HepG2 (cell line): ENCODE data around the gene NCOA5. TPM values are rescaled to one million over a fixed set of nuclear protein-coding genes. Genes with fewer than 3 reads are reported as not detected.

Experiments
- AGO1 ChIP-seq: fragments of 200-400 bp; formaldehyde crosslinking; IDR thresholded peaks from 2 replicates; pipeline ENCODE4 v1.6.1; 2017; ENCODE audit warnings: mild to moderate bottlenecking, low read depth, low read length, moderate library complexity; ENCODE audit not compliant: poor library complexity, severe bottlenecking
- BCLAF1 ChIP-seq: fragments of 450-650 bp; IDR thresholded peaks from 2 replicates; pipeline ENCODE4 v1.6.1; 2017; ENCODE audit warnings: mild to moderate bottlenecking
- CREBL2 ChIP-seq: sonication (generic); formaldehyde crosslinking; IDR thresholded peaks from 2 replicates; pipeline ENCODE4 v1.8.1; 2023; ENCODE audit warnings: missing genetic modification reagents, mild to moderate bottlenecking, borderline replicate concordance
- GABPB1 ChIP-seq: IDR thresholded peaks from 2 replicates; pipeline ENCODE4 v1.6.1; 2016; ENCODE audit warnings: mild to moderate bottlenecking, missing genetic modification reagents, moderate library complexity, missing compliant biosample characterization
- MIER3 ChIP-seq: IDR thresholded peaks from 2 replicates; pipeline ENCODE4 v1.6.1; 2016; ENCODE audit warnings: missing compliant biosample characterization, borderline replicate concordance
- NFKB2 ChIP-seq: sonication (generic); formaldehyde crosslinking; IDR thresholded peaks from 2 replicates; pipeline ENCODE4 v1.4.0; 2020; ENCODE audit warnings: missing genetic modification reagents, borderline replicate concordance
- PATZ1 ChIP-seq: sonication (generic); formaldehyde crosslinking; IDR thresholded peaks from 2 replicates; pipeline ENCODE4 v1.4.0; 2020; ENCODE audit warnings: missing genetic modification reagents
- POGZ ChIP-seq: sonication (generic); formaldehyde crosslinking; IDR thresholded peaks from 2 replicates; pipeline ENCODE4 v1.4.0; 2020; ENCODE audit warnings: mild to moderate bottlenecking, missing genetic modification reagents
- PTBP1 ChIP-seq: fragments of 200-400 bp; formaldehyde crosslinking; IDR thresholded peaks from 2 replicates; pipeline ENCODE4 v1.6.1; 2018; ENCODE audit warnings: low read length, low read depth; ENCODE audit not compliant: poor library complexity, severe bottlenecking
- SOX6 ChIP-seq, 2 experiments: fragments of 450-650 bp in 1 of 2; sonication (generic) in 1 of 2; formaldehyde crosslinking in 1 of 2; IDR thresholded peaks; 2 replicates each; pipeline versions ENCODE4 v1.4.0 to v1.6.1; 2017 to 2020; ENCODE audit warnings: antibody characterized with exemption in 1 of 2, mild to moderate bottlenecking in 1 of 2, missing genetic modification reagents in 1 of 2
- TFDP2 ChIP-seq: sonication (generic); formaldehyde crosslinking; IDR thresholded peaks from 2 replicates; pipeline ENCODE4 v1.4.0; 2020; ENCODE audit warnings: missing genetic modification reagents
- ZBTB39 ChIP-seq: sonication (generic); formaldehyde crosslinking; IDR thresholded peaks from 2 replicates; pipeline ENCODE4 v1.5.0; 2020; ENCODE audit warnings: missing genetic modification reagents
- ZBTB7B ChIP-seq: sonication (generic); formaldehyde crosslinking; IDR thresholded peaks from 2 replicates; pipeline ENCODE4 v1.4.0; 2020; ENCODE audit warnings: missing genetic modification reagents
- ZFP36 ChIP-seq: fragments of 150-350 bp; IDR thresholded peaks from 2 replicates; pipeline ENCODE4 v1.6.1; 2018; ENCODE audit warnings: borderline replicate concordance, low read length, low read depth; ENCODE audit not compliant: partially characterized antibody
- ZNF225 ChIP-seq: sonication (generic); formaldehyde crosslinking; IDR thresholded peaks from 2 replicates; pipeline ENCODE4 v1.4.0; 2020; ENCODE audit warnings: mild to moderate bottlenecking, missing genetic modification reagents
- ZNF260 ChIP-seq: sonication (generic); formaldehyde crosslinking; IDR thresholded peaks from 2 replicates; pipeline ENCODE4 v1.4.0; 2020; ENCODE audit warnings: missing genetic modification reagents, low read depth, mild to moderate bottlenecking, borderline replicate concordance
- ZNF704 ChIP-seq: sonication (generic); formaldehyde crosslinking; IDR thresholded peaks from 2 replicates; pipeline ENCODE4 v1.8.1; 2023; ENCODE audit warnings: mild to moderate bottlenecking, inconsistent platforms, moderate library complexity, missing genetic modification reagents, borderline replicate concordance
- polyA plus RNA-seq, 8 experiments: library from polyadenylated mRNA; depleted of rRNA in 3 of 8; stranded (reverse) in 7 of 8; unstranded in 1 of 8; fragments of >200 nt; fragmentation: Illumina TruSeq in 4 of 8; extraction: Trizol in 4 of 8; gene quantifications; 2 replicates each; pipeline versions ENCODE4 v1.2.1 to v1.2.3, GENCODE V29; 2011 to 2016; ENCODE audit warnings: low read depth in 4 of 8, missing spikeins in 1 of 8, mixed read lengths in 1 of 8; ENCODE audit not compliant: insufficient read depth in 1 of 8
- total RNA-seq, 5 experiments: library from RNA; depleted of rRNA; stranded (reverse); fragments of >200 nt; fragmentation: Illumina TruSeq; extraction: Trizol; gene quantifications; 2 replicates each; pipeline ENCODE4 v1.2.3, GENCODE V29; 2016; ENCODE audit warnings: low read depth in 1 of 5

The NCOA5 gene
- total and polyA plus RNA-seq, 2 of the 13 experiments (the other 11 are each of a cell fraction or from before 2014, with no cell fraction given), result 16.5 to 28.4 TPM

GRCh38 chr20:46022411-46023147, 67.2 kb downstream of the NCOA5 start (continued):
- TF ChIP-seq ZNF704 (CRISPR knock-in tag), result no peak
- no peak for TF ChIP-seq PATZ1 (CRISPR knock-in tag)
- peak; percentile 33; the same call in 1 of the 2 replicates for TF ChIP-seq ZBTB7B
- peak; percentile 95 for TF ChIP-seq PTBP1
- no peak for TF ChIP-seq ZNF260 (CRISPR knock-in tag)
- no peak for TF ChIP-seq POGZ (CRISPR knock-in tag)
- no peak for TF ChIP-seq ZNF225 (CRISPR knock-in tag)
- no peak for TF ChIP-seq SOX6 (IDR thresholded peaks at IDR 0.05)
- 0 out of 2 replicates have a peak, but pooled peaks have one; percentile 15 for TF ChIP-seq SOX6 (CRISPR knock-in tag; IDR thresholded peaks at IDR 0.05)
- TF ChIP-seq GABPB1, result peak; percentile 45; the same call in 1 of the 2 replicates
- no peak for TF ChIP-seq CREBL2 (CRISPR knock-in tag)
- no peak for TF ChIP-seq AGO1
- peak; percentile 56; the same call in 1 of the 2 replicates for TF ChIP-seq NFKB2 (CRISPR knock-in tag)
- 0 out of 2 replicates have a peak, but pooled peaks have one; percentile 60 for TF ChIP-seq ZBTB39 (CRISPR knock-in tag)
- no peak for TF ChIP-seq TFDP2 (CRISPR knock-in tag)
- TF ChIP-seq MIER3 (CRISPR knock-in tag), result no peak
- no peak for TF ChIP-seq ZFP36
- no peak for TF ChIP-seq BCLAF1
